ENCODE data around the gene PRDM2.

DNA sequence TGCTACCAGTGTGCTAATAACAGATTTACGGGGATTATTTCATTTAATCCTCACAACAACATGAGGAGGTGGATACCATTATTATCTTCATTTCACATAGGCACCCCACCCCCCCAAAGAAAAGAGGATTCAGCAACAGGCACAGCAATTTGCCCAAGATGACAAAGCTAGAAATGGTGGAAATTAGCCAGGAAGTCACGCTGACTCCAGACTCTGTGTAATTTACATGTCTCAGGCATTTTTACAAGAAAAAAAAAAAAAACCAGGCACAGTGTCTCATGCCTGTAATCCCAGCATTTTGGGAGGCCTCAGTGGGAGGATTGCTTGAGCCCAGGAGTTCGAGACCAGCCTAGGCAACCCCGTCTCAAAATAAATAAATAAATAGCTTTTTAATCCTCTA lies 37.5 kb upstream of the PRDM2 start:
- TF ChIP-seq, protein P1, sequence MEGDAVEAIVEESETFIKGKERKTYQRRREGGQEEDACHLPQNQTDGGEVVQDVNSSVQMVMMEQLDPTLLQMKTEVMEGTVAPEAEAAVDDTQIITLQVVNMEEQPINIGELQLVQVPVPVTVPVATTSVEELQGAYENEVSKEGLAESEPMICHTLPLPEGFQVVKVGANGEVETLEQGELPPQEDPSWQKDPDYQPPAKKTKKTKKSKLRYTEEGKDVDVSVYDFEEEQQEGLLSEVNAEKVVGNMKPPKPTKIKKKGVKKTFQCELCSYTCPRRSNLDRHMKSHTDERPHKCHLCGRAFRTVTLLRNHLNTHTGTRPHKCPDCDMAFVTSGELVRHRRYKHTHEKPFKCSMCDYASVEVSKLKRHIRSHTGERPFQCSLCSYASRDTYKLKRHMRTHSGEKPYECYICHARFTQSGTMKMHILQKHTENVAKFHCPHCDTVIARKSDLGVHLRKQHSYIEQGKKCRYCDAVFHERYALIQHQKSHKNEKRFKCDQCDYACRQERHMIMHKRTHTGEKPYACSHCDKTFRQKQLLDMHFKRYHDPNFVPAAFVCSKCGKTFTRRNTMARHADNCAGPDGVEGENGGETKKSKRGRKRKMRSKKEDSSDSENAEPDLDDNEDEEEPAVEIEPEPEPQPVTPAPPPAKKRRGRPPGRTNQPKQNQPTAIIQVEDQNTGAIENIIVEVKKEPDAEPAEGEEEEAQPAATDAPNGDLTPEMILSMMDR (IDR thresholded peaks at IDR 0.05; ENCODE audit: low read length) = no peak
- TF ChIP-seq EZH2 (IDR thresholded peaks at IDR 0.05; ENCODE audit: borderline replicate concordance, low read length) = no peak

All from OCI-LY1 (cell line).